GM19455 (cell line): ENCODE data around the gene GRIN3B.
"Not testable (repeated sequence)": the region's sequence is repeated elsewhere in the genome, so short reads cannot be mapped to it uniquely, and the experiment has no call there.

Experiments
- ATAC-seq: cut with Tn5 transposase; IDR thresholded peaks from one replicate; pipeline ENCODE4 v1.9.1; 2021; ENCODE audit not compliant: unreplicated experiment

GRIN3B gene

GRCh38 chr19:1000095-1000494 is at the start of gene GRIN3B:
TSS of gene GRIN3B (plus strand) at chr19:1000419. CDS start at chr19:1000438, 19 bp downstream.
- no peak for ATAC-seq

- ATAC-seq: no peak
Measured at GRCh38 chr19:952049-952679, 48.1 kb upstream of the GRIN3B start.

GRCh38 chr19:952680-953444 is 47.4 kb upstream of the GRIN3B start:
- no peak for ATAC-seq

GRCh38 chr19:953445-954271 is 46.6 kb upstream of the GRIN3B start:
- ATAC-seq: no peak

- ATAC-seq: no peak
Measured at GRCh38 chr19:954272-954671, 45.9 kb upstream of the GRIN3B start.

- no peak for ATAC-seq
Measured at GRCh38 chr19:954672-955494, 45.3 kb upstream of the GRIN3B start.

- no peak for ATAC-seq
Measured at GRCh38 chr19:955803-956765, 44.1 kb upstream of the GRIN3B start.

- ATAC-seq: no peak
Measured at GRCh38 chr19:956766-957440, 43.3 kb upstream of the GRIN3B start.

GRCh38 chr19:957578-957977 is 42.6 kb upstream of the GRIN3B start:
- ATAC-seq: not testable (repeated sequence)

GRCh38 chr19:958967-959855 is 41.0 kb upstream of the GRIN3B start:
- no peak for ATAC-seq

GRCh38 chr19:960020-960419 is 40.2 kb upstream of the GRIN3B start:
- no peak for ATAC-seq

GRCh38 chr19:960601-960938 is 39.6 kb upstream of the GRIN3B start:
- no peak for ATAC-seq

GRCh38 chr19:961866-962620 is 38.2 kb upstream of the GRIN3B start:
- ATAC-seq: no peak

- no peak for ATAC-seq
Measured at GRCh38 chr19:962683-963400, 37.4 kb upstream of the GRIN3B start.

- ATAC-seq: no peak
Measured at GRCh38 chr19:963486-963951, 36.7 kb upstream of the GRIN3B start.

GRCh38 chr19:964116-964520 is 36.1 kb upstream of the GRIN3B start:
- ATAC-seq: no peak
